ENCODE measurements around the gene ENTHD1.

ENTHD1 gene

DNA sequence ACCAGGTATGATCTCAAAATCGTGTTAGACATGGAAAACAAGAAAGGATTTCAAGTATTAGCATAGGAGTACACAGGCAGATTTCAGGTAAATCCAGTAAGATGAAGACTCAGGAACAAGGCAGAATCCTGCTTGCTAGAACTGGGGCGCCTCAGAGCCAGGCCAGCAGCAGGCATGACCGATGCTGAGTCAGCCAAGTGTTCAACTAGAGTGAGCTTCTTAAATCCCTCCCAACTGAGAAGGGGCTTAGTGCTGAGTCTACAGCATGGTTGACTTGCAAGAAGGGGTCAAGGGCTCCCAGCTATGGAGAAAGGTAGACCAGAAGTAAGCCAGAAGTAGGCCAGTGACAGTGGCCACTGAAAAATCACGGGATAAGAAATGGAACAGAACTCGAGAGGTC is 19.8 kb upstream of the ENTHD1 start:
- TF ChIP-seq, protein P1, sequence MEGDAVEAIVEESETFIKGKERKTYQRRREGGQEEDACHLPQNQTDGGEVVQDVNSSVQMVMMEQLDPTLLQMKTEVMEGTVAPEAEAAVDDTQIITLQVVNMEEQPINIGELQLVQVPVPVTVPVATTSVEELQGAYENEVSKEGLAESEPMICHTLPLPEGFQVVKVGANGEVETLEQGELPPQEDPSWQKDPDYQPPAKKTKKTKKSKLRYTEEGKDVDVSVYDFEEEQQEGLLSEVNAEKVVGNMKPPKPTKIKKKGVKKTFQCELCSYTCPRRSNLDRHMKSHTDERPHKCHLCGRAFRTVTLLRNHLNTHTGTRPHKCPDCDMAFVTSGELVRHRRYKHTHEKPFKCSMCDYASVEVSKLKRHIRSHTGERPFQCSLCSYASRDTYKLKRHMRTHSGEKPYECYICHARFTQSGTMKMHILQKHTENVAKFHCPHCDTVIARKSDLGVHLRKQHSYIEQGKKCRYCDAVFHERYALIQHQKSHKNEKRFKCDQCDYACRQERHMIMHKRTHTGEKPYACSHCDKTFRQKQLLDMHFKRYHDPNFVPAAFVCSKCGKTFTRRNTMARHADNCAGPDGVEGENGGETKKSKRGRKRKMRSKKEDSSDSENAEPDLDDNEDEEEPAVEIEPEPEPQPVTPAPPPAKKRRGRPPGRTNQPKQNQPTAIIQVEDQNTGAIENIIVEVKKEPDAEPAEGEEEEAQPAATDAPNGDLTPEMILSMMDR (IDR thresholded peaks at IDR 0.05; ENCODE audit: low read depth, low read length): no peak
- TF ChIP-seq POLR2A (IDR thresholded peaks at IDR 0.05; ENCODE audit: extremely low read depth, insufficient read length): no peak
- no peak for TF ChIP-seq MYC (IDR thresholded peaks at IDR 0.05; ENCODE audit: low read depth, low read length)
- no peak for TF ChIP-seq MAX (IDR thresholded peaks at IDR 0.05; ENCODE audit: low read depth, low read length)
- no peak for DNase-seq (ENCODE audit: low read depth)

GRCh38 chr22:39910876-39911613 is 17.5 kb upstream of the ENTHD1 start:
- H3K4me3 ChIP-seq (ENCODE audit: low read depth, low read length): no peak overlapping the region
- no peak for DNase-seq (ENCODE audit: low read depth)
- TF ChIP-seq, protein P1 (IDR thresholded peaks at IDR 0.05; ENCODE audit: low read depth, low read length): no peak
- TF ChIP-seq MAX (IDR thresholded peaks at IDR 0.05; ENCODE audit: low read depth, low read length) (no peak), MYC (IDR thresholded peaks at IDR 0.05; ENCODE audit: low read depth, low read length) (no peak), POLR2A (IDR thresholded peaks at IDR 0.05; ENCODE audit: extremely low read depth, insufficient read length) (no peak)

More for the DNA sequence above, 19.8 kb upstream of the ENTHD1 start:
- no peak overlapping the region for H3K4me3 ChIP-seq (ENCODE audit: low read depth, low read length)

GRCh38 chr22:39908737-39909136 is 15.2 kb upstream of the ENTHD1 start:
- H3K4me3 ChIP-seq (ENCODE audit: low read depth, low read length): no peak overlapping the region
- no peak for DNase-seq (ENCODE audit: low read depth)
- no peak for TF ChIP-seq MYC (IDR thresholded peaks at IDR 0.05; ENCODE audit: low read depth, low read length)
- TF ChIP-seq, protein P1 (IDR thresholded peaks at IDR 0.05; ENCODE audit: low read depth, low read length): no peak
- no peak for TF ChIP-seq POLR2A (IDR thresholded peaks at IDR 0.05; ENCODE audit: extremely low read depth, insufficient read length)
- no peak for TF ChIP-seq MAX (IDR thresholded peaks at IDR 0.05; ENCODE audit: low read depth, low read length)

GRCh38 chr22:39908136-39908535 is 14.6 kb upstream of the ENTHD1 start:
- TF ChIP-seq POLR2A (IDR thresholded peaks at IDR 0.05; ENCODE audit: extremely low read depth, insufficient read length) (no peak), MAX (IDR thresholded peaks at IDR 0.05; ENCODE audit: low read depth, low read length) (no peak), MYC (IDR thresholded peaks at IDR 0.05; ENCODE audit: low read depth, low read length) (no peak)
- TF ChIP-seq, protein P1 (IDR thresholded peaks at IDR 0.05; ENCODE audit: low read depth, low read length): no peak
- no peak overlapping the region for H3K4me3 ChIP-seq (ENCODE audit: low read depth, low read length)
- no peak for DNase-seq (ENCODE audit: low read depth)

DNA sequence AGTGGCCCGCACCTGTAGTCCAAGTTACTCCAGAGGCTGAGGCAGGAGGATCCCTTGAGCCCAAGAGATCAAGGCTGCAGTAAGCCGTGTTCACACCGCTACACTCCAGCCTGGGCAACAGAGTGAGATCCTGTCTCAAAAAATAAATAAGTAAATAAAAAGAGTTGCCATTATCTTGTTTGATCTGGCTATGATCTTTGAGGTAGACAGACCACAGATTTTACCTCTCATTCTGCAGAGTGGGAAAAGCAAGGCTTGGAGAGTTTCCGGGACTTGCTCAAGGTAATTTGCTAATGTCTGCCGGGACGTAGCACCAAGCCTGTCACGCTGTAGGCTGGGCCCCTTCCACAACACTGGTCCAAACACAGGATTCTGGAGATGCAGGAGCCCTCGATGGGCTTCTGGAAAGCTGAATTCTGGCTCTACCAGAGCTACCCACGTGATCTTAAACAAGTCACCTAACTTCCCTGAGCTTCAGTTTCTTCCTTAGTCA is 14.1 kb upstream of the ENTHD1 start:
- DNase-seq (ENCODE audit: low read depth): no peak
- TF ChIP-seq POLR2A (IDR thresholded peaks at IDR 0.05; ENCODE audit: extremely low read depth, insufficient read length) (no peak), MAX (IDR thresholded peaks at IDR 0.05; ENCODE audit: low read depth, low read length) (no peak), MYC (IDR thresholded peaks at IDR 0.05; ENCODE audit: low read depth, low read length) (no peak)
- TF ChIP-seq, protein P1 (IDR thresholded peaks at IDR 0.05; ENCODE audit: low read depth, low read length): no peak
- no peak overlapping the region for H3K4me3 ChIP-seq (ENCODE audit: low read depth, low read length)

Data from NB4 (cell line).